T follicular helper cell (primary cell): ENCODE results near the gene NFIC.

Source experiments
- DNase-seq: peaks from one replicate; pipeline ENCODE4 v3.0.0-alpha.2; 2020; ENCODE audit warnings: low read depth

Gene NFIC

DNA sequence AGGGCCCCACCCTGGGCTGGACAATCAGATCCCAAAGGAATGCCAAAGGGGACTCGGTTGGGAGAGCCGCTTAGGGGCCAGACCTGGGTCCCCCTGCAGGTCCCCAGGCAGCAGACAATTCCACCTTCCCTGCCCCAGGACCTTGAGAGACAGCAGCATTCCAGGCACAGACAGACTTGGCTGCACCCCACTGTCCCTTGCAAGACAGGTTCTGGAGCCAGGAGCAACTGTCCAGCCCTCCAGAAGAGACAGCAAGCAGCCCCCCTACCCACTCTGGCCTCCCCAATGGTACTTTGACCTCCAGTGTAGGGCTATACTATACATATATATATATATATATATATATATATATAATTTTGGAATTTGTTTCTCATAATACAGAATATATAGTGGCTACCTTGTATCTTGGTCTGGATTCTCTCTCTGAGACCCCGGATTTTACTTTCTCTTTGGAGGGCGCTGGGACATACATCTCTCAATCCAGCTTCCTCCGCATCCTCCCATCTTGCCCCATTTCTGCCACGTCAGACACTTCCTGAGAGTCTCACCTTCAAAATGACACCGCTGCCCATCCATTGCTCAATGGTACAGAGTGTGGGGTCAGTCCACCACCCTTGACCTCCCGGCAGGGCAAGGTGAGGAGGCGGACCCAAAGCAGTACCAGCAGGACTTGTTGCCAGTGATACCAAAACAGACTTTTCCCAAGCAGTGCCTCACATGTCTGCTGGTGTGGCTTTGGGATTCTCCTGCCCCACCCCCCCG lies 101.2 kb downstream of the NFIC start:
- no peak for DNase-seq

DNA sequence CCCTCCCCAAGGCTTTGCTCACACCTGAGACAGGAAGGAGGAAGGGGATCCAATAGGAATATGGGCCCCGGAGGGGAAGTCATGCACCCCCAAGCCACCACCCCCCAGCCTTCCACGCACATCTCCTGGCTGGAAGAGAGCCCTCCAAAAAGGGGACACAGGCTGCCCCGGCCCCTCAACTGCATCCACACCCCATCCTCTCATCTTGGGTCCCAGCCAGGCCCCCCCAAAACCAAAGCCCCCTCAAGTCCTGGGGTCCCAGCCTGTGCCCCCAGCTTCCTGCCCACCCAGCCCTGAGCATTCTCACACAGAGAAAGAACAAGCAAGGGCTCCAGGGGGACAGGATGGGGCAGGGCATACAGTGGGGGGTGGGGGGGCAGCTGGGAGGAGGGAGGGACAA lies 101.8 kb downstream of the NFIC start:
- no peak for DNase-seq

DNA sequence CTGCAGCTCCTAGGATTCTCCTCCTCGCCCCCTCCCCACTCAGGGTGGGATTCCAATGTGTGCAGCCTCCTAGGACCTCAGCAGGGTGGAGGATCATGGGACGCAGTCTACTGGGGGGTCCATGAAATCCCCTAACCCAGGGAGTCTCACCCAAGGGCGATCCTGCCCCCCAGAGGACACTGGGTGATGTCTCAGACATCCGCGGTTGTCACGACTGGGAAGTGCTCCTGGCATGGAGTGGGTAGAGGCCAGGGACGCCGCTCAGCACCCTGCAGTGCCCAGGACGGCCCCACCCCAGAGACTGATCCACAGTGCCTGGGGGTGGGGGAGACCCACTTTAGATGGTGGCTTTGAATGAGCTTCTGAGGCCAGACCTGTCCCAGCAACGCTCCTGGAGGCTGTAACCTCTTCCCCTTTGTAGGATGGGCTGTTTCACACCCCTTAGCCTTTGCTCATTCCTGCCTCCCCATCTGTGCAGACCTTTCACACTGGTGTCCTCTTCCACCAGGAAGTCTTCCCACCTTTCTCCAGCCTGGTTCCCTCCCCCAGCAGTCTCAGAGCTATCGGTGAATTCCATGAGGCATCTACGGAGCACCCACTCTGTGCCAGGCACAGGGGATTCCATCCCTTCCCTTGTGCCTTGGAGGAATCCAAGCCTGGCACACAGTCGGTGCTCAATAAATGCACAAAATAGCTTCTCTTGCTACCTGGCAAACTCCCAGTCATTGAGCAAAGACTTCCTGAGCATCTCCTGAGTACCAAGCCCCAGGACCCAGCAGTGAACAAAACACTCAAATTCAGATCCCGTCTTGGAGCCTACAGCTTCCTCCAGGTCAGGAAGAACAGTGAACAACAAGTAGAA lies 103.5 kb downstream of the NFIC start:
- DNase-seq = no peak

DNA sequence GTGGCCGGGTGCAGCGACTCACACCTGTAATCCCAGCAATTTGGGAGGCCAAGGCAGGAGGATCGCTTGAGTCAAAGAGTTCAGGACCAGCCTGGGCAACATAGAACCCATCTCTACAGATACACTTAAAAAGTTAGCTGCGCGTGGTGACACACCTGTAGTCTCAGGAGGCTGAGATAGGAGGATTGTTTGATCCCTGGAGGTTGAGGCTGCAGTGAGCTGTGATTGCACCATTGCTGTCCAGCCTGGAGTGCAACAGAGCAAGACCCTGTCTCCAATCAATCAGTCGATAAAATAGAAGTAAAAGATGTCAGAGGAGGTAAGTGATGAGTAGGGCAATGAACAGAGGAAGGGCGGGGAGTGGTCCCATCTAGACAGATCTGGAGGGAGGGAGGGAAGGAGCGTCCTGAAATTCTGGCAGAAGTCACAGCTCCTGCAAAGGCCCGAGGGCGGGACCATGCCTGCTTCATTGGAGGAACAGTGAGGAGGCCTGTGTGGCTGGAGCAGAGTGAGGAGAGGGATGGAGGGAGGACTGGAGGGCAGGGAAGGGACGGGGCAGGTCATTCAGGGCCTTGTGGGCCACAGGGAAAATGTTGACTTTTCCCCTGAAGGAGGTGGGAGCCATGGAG lies 104.2 kb downstream of the NFIC start:
- no peak for DNase-seq

DNA sequence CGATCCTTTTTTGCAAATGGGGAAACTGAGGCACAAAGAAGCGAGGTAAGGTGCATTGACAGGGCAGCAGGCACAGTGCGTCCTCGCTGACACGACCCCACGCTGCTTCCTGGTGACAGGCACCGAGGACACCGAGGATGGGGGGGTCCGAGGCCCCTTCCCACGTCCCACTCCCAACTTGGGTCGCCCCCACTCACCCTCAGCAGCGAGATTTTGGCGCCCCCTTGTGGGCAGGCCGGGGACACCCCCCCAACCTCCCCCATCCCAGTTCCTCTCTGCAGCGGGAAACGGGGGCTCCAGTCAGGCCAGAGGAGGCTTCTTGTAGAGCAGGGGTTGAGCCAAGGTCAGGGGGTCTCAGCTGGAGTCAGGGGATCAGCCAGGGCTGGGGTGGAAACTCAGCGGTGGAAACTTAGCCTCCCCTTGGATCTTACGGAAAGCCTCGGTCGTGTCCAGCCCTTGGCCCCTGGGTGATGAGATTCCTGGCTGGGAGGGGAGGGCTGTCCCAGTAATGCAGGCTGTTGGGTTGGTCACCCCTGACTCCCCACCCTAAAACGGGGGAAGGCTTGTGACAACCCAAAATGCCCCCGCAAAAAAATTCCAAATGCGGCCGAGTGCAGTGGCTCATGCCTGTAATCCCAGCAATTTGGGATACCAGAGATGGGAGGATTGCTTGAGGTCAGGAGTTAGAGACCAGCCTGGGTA lies 105.7 kb downstream of the NFIC start:
- DNase-seq = no peak

DNA sequence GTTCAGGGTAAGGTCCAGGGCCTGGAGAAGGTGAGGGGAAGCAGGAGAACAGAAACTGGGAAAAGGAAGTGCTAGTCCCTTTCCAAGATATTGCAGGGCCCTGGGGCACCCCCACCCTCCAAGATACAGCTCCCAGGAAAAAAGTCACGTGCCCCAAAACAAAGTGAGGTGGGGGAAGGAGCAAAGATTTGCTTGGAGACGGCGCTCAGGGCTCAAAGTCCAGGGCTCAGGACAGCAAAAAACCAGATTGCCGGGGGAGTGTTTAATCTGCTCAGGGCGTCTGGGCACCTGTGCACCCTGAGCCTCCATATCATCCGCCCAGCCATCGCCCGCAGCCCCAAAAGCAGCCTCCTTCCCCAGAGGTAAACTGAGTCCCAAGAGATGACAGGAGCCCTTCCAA lies 107.6 kb downstream of the NFIC start:
- DNase-seq = no peak

DNA sequence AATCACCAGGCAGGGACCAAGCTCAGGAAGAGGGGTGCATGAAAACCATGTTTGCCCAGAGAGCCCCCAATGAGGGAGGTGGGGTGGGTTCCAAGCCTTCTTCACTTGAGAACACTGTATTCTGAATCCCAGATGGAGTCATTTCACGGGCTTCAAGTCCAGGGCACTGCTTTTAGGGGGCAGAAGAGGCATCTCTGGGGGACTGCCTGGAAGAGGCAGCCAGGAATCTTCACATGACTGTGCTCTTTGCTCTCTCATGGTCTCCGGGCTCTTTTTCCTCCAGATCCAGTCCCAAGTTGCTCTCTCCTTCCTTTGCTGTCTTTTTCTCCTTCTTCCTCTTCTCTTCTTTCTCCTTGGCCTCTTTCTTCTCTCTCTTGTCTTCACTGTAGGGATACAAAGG lies 108.2 kb downstream of the NFIC start:
- no peak for DNase-seq

DNA sequence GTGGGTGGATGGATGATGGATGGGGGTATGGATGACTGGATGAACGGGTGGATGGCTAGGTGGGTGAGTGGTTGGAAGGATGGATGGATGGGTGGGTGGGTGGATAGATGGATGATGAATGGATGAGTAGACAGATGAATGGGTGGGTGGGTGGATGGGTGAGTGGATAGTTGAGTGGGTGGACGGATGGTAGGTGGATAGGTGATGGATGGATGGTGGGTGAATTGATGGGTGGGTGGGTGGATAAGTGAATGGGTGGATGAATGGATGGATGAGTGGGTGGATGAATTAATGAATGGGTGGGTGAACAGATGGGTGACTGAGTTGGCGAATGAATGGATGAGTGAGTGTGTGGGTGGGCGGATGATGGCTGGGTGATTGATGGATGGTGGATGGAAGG lies 109.1 kb downstream of the NFIC start:
- no peak for DNase-seq

DNA sequence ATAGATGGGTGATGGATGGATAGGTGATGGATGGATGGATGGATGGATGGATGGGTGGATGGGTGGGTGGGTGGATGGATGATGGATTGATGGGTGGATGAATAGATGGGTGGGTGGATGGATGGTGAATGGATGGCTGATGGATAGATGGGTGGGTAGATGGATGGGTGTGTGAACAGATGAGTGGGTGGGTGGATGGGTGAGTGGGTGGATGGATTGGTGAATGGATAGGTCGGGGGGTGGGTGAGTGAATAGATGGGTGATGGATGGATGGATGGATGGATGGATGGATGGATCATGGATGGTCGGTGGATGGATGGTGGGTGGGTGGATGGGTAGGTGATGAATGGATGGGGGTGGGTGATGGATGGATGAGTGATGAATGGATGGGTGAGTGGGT lies 110.4 kb downstream of the NFIC start:
- no peak for DNase-seq

DNA sequence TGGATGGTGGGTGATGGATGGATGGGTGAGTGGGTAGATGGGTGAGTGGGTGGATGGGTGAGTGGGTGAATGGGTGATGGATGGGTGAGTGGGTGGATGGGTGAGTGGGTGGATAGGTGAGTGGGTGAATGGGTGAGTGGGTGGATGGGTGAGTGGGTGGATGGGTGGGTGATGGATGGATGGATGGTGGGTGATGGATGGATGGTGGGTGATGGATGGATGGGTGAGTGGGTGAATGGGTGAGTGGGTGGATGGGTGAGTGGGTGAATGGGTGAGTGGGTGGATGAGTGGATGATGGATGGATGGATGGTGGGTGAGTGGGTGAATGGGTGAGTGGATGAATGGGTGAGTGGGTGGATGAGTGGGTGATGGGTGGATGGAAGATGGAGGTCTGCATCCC lies 111.1 kb downstream of the NFIC start:
- no peak for DNase-seq

DNA sequence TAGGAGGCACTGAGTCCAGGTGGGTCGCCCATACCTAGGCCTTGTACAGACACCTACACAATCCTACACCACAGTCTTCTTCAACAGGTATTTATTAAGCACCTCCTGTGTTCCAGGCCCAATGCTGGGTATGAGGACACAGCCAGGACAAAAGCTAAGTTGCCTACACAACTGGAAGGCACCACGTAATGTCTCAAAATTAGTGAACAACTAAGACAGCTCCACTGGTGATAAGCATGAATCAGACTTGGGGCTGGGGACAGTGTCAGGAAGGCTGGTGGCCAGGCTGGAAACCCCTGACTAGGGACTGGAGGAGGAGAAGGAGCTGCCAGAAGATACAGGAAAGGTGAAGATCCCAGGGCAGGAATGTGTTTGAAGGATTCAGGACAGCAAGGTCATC lies 111.6 kb downstream of the NFIC start:
- no peak for DNase-seq

DNA sequence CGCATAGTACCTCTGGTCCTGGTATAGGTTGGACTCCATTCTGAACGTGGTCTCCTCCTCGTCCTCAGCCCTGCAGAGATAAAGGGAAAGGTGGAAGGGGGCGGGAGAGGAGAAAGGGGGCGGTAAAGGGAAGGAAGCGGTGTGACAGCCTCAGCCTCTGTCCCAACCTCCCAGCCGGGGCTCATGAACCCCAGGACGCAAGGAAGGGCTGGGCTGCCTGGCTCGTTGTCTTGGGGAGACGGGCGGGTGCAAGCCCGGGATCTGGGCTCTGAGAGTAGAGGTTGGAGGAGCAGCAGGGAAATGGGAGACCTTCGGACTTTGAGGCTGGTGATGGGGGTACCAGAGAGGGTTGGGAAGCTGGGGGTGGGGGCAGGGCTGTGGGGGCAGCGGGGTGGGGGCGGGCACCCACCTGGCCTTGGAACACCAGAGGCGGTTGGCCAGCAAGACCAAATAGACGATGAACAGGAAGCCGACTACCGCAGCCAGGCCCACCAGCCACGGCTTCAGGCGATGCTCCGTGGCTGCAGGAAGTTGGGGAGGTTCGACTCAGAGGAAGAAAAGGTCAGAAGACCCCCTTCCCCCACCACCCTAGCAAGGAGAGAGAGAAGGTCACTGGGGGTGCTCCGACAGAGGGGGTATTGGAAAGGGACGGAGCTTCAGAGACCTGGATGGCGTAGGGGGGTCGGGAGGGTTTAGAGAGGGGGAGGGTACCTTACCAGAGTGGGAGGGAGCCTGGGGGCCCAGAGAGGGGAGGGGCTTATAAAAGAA lies 112.2 kb downstream of the NFIC start:
- DNase-seq = no peak

DNA sequence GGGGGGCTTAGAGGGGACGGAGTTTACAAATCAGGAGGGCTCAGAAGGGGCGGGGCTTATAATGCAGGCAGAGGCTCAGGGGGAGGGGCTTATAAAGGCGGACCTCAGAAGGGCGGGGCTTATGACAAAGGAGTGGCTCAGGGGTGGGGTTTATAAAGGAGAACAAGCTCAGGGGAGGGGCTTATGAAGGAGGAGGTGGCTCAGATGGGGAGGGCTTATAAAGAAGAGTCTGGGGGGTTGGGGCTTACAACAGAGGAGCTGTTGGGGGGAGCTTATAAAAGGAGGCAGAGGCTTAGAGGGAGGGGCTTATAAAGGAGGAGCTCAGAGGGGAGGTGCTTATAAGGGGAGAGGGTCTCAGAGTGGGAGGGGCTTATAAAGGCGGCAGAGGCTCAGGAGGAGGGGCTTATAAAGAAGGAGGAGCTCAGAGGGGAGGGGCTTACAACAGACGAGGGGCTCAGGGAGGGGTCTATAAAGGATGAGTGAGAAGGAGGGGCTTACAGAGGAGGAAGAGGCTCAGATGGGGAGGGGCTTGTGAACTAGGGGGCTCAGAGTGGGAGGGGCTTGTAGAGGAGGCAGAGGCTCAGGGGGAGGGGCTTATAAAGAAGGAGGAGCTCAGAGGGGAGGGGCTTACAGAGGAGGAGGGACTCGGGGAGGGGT lies 112.9 kb downstream of the NFIC start:
- peak; percentile 34 for DNase-seq

DNA sequence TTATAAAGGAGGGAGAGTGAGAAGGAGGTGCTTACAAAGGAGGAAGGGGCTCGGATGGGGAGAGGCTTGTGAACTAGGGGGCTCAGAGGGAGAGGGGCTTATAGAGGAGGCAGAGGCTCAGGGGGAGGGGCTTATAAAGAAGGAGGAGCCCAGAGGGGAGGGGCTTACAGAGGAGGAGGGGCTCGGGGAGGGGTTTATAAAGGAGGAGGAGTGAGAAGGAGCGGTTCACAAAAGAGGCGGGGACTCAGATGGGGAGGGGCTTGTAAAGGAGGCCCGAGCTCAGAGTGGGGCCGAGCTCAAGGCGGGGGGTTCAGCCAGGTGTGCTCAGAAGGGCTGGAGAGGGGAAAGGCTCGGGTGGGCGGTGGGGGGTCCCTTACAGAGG lies 113.4 kb downstream of the NFIC start:
- peak; percentile 32 for DNase-seq

DNA sequence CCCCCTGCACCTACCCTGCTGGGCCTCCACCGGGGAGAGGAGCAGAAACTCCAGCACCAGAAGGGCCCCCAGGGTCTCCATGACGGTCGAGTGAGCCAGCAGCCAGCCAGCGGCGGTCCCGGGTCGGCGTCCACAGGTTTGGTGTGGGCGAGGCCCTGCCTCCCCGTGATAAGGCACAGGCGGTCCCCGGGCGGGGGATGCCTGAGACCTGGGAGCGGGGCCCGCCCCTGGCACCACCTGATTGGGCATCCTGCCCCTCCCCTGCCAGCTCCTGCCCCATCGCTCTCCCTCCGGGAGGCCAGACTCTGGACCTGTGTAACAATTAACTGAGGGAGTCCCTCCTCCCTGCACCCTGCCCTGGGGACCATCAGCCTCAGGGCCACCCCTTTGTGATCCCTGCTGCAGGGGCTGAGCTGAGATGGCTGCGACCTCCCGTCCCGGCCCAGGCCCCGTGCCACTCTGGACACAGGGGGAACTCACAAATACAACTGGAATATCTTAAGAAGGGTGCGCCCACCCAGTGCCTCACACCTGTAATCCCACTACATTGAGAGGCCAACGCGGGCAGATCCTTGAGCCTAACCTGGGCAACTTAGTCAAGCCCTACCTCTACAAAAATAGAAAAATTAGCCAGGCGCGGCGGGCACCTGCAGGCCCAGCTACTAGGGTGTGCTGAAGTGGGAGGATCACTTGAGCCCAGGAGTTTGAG lies 114.2 kb downstream of the NFIC start, which contains the start of gene SMIM24:
TSS of gene SMIM24 (minus strand) at position 143 of the 709 bp plus-strand sequence. CDS start at position 81, 62 bp downstream.
- DNase-seq = no peak

DNA sequence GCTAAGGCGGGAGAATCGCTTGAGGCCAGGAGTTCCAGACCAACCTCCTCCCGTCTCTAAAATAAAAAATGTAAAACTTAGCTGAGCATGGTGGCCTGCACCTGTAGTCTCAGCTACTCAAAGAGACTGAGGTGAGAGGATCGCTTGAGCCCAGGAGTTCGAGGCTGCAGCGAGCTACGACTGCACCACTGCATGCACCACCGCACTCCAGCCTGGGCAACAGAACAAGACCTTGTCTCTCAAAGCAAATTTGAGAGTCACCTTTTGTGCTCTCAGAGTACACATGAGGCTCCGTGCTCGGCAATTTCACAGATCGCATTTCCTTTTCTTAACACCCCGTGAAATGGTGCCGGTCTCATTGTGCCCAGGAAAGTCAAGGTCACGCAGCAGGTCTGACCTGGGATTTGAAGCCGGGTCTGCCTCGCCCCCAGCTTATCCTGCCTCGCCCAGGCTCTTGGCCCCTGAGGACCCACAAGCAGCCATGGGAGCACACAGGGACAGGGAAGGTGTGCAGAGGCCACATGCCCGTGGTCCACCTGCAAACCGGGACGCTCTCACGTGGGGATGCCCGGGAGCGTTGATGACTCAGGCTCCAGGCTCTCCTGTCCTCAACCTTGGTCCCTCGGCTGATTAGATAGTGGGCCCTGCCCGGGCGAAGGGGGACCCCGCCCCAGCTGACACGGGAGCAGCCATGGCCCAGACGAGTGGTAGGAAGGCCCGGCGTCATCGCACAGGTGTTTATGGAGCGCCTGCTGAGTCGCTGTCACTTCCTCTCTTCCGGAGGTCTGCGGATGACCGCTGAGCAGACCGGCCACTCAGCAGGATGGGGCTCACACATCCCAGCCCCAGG lies 115.1 kb downstream of the NFIC start:
- DNase-seq = no peak

DNA sequence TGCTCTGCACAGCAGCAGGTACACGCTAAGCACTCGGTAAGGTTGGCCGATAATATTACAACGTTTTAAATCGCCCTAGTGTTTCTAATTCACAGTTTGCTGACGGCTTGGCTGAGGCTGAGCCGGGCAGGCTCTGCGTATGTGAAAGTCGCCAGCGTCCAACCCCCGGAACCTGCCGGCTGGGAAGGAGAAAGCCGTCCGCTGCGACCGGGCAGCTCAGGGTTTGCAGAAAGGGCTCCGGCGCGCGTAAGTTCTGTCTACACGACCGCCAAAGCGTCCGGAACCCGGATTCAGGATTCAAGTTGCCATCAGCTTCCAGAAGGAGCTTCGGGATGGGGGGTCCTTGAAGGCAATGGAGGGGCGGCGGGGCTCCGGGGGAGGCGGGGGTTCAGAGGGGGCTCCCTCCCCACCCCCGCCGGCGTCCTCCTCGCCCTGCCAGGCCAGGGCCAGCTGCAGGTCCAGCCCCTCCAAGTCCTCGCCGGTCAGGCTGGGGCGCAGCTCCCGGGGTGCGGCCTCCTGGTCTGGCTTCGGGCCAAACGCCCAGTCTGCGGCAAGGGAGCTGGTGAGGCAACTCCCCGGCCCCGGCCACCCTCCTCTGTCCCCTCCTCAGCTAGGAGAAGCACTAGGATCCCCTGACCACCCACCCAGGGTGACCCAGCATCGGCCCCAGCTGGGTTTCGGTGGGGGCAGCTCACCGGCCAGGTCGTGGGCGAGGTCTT lies 116.3 kb downstream of the NFIC start:
- DNase-seq = no peak

DNA sequence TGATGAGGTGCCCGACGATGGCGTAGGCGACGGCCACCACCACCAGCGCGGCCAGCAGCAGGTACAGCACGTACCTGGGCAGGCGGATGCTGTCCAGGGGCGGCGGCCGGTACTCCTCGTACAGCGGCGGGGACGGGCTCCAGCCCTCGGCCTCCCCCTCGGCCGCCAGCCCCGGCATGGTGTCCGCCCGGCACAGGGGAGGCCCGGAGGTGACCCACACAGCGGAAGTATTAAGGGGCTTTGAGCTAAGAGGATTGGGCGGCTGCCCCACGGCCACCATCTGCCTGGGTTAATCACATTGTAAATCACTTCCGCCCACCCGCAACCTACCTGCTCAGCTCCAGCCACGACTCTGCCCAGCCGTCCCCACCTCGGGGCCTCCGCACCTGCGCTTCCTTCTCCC lies 116.8 kb downstream of the NFIC start, which contains the start of gene SMIM44:
TSS of gene SMIM44 (minus strand) at position 216 of the 403 bp plus-strand sequence. CDS start at position 178, 38 bp downstream.
- DNase-seq = no peak
